Measurements from ENCODE around the gene MAN1A2. TPM values are rescaled to one million over a fixed set of nuclear protein-coding genes. Genes with fewer than 3 reads are reported as not detected.

The MAN1A2 gene
- total and polyA plus RNA-seq, 9 donors = 14.6 to 33.6 (median 26.1) TPM

- H3K27ac ChIP-seq (ENCODE audit: low read length) = no peak overlapping the region
- DNase-seq = no peak
- no peaks in the 10 kb centered on the region for H3K4me1 ChIP-seq (ENCODE audit: control insufficient read depth, insufficient read depth, low read length)
- WGBS (ENCODE audit: insufficient coverage) = 68% methylated on average over 5 of the region's 9 CpGs
- H3K4me3 ChIP-seq (ENCODE audit: low read length) = no peak overlapping the region
- no peaks in the 10 kb centered on the region for H3K27me3 ChIP-seq (ENCODE audit: control insufficient read depth, insufficient read depth, low read length)
- H3K36me3 ChIP-seq (ENCODE audit: control insufficient read depth, insufficient read depth, low read length) = no peaks in the 10 kb centered on the region
- peaks cover 3% of the 10 kb centered on the region for H3K9me3 ChIP-seq (replicated peaks; ENCODE audit: control insufficient read depth, low read depth, low read length)
Observed at GRCh38 chr1:117562581-117563491, 195.6 kb downstream of the MAN1A2 start.

DNA sequence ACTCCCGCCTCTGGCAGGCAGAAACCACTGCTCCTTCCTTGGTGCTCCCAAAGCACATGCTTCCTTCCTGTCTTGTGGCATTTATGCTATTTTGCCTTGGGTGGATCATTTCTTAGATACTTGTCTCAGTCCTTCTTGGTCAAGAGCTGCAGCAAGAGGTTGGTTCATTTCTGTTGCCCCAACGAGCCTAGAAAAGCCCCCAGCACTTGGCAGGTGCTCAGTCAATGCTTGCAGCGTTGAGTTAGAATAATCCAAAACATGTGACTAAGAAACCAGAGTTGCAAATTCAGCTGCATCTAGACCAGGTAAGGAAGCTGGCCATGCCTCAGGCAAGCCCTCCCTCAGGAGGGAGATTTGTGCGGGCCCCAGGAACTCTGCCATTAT, 196.2 kb downstream of the MAN1A2 start:
- Histone ChIP-seq H3K4me3 (ENCODE audit: low read length) (no peak overlapping the region), H3K4me1 (ENCODE audit: control insufficient read depth, insufficient read depth, low read length) (no peaks in the 10 kb centered on the region), H3K27ac (ENCODE audit: low read length) (no peak overlapping the region), H3K9me3 (replicated peaks; ENCODE audit: control insufficient read depth, low read depth, low read length) (peaks cover 3% of the 10 kb centered on the region), H3K36me3 (ENCODE audit: control insufficient read depth, insufficient read depth, low read length) (no peaks in the 10 kb centered on the region), H3K27me3 (ENCODE audit: control insufficient read depth, insufficient read depth, low read length) (no peaks in the 10 kb centered on the region)
- WGBS (ENCODE audit: insufficient coverage) = 58% methylated on average over 3 of the region's 4 CpGs
- DNase-seq = no peak

GRCh38 chr1:117564227-117565075, 197.2 kb downstream of the MAN1A2 start:
- Histone ChIP-seq H3K27ac (ENCODE audit: low read length) (no peak overlapping the region), H3K4me1 (ENCODE audit: control insufficient read depth, insufficient read depth, low read length) (peaks cover under 1% of the 10 kb centered on the region), H3K36me3 (ENCODE audit: control insufficient read depth, insufficient read depth, low read length) (no peaks in the 10 kb centered on the region), H3K27me3 (ENCODE audit: control insufficient read depth, insufficient read depth, low read length) (no peaks in the 10 kb centered on the region), H3K9me3 (replicated peaks; ENCODE audit: control insufficient read depth, low read depth, low read length) (no peaks in the 10 kb centered on the region), H3K4me3 (ENCODE audit: low read length) (no peak overlapping the region)
- 76% methylated on average over 4 of the region's 8 CpGs for WGBS (ENCODE audit: insufficient coverage)
- no peak for DNase-seq

DNA sequence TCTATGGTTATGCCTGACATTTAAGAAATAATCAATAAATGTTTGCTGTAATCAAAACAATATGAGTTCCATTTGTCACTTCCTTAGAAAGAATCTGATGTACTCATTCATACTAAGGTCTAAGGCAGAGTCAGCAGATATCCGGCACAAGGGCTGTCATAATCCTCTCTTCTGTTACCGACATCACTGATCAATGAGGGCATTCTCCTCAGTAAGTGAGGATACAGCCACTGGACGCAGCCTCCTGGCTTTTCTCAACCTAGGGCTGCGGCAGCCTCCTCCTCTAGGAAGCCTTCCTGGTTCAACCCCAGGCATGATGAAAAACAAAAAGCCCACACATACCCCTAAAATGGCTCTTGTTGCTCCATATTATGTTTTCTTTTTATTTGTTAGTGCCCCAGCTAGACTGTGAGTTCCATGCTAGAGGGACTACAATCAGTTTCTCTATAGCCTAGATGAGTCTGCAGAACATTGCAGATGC, 197.9 kb downstream of the MAN1A2 start:
- Histone ChIP-seq H3K9me3 (replicated peaks; ENCODE audit: control insufficient read depth, low read depth, low read length) (no peaks in the 10 kb centered on the region), H3K4me3 (ENCODE audit: low read length) (no peak overlapping the region), H3K27ac (ENCODE audit: low read length) (no peak overlapping the region), H3K36me3 (ENCODE audit: control insufficient read depth, insufficient read depth, low read length) (no peaks in the 10 kb centered on the region), H3K27me3 (ENCODE audit: control insufficient read depth, insufficient read depth, low read length) (no peaks in the 10 kb centered on the region), H3K4me1 (ENCODE audit: control insufficient read depth, insufficient read depth, low read length) (peaks cover 2% of the 10 kb centered on the region)
- DNase-seq = no peak
- WGBS (ENCODE audit: insufficient coverage) = 80% methylated on average over 3 of the region's 4 CpGs

DNA sequence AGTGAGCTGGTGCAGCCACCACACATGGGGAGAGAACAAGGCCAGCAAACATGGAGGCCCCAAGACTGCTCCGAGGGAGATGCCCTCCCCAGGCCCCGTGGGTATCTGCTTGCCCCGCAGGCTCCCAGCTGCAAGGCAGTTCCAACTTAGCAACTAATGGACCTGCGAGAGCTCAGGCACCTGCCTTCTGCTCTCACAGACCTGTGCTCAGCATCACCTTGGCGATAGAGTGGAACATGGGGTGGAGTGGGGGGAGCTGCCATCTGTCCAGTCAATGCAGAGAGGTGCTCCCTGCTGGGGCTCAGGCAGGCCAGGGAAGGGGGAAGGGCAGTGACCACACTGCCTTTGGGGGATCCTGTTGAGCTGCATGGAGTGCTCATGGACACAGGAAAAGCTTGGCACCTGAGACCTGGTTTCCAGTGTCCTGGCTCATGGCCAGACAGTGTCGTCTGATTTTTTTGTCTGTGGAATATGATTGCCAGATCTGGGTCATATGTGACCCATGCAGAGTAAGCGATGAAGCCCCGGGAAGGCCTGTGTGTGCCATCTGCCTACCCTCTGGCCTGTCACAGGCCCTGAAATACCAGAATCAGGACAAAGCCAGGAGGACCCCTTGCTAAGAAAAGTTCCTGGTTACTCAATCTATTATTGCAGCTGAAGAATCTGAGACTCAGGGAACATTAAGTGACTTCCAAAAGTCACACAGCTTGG, 198.7 kb downstream of the MAN1A2 start:
- H3K27ac ChIP-seq (ENCODE audit: low read length) = no peak overlapping the region
- no peak overlapping the region for H3K4me3 ChIP-seq (ENCODE audit: low read length)
- 81% methylated on average over 7 of the region's 8 CpGs for WGBS (ENCODE audit: insufficient coverage)
- H3K9me3 ChIP-seq (replicated peaks; ENCODE audit: control insufficient read depth, low read depth, low read length) = no peaks in the 10 kb centered on the region
- DNase-seq = no peak
- no peaks in the 10 kb centered on the region for H3K27me3 ChIP-seq (ENCODE audit: control insufficient read depth, insufficient read depth, low read length)
- H3K4me1 ChIP-seq (ENCODE audit: control insufficient read depth, insufficient read depth, low read length) = peaks cover 4% of the 10 kb centered on the region
- no peaks in the 10 kb centered on the region for H3K36me3 ChIP-seq (ENCODE audit: control insufficient read depth, insufficient read depth, low read length)

- Histone ChIP-seq H3K27me3 (ENCODE audit: control insufficient read depth, insufficient read depth, low read length) (no peaks in the 10 kb centered on the region), H3K36me3 (ENCODE audit: control insufficient read depth, insufficient read depth, low read length) (no peaks in the 10 kb centered on the region), H3K27ac (ENCODE audit: low read length) (no peak overlapping the region), H3K4me3 (ENCODE audit: low read length) (no peak overlapping the region), H3K9me3 (replicated peaks; ENCODE audit: control insufficient read depth, low read depth, low read length) (no peaks in the 10 kb centered on the region), H3K4me1 (ENCODE audit: control insufficient read depth, insufficient read depth, low read length) (peaks cover 4% of the 10 kb centered on the region)
- DNase-seq = no peak
- WGBS (ENCODE audit: insufficient coverage) = 100% methylated on average over 1 of the region's 3 CpGs
Observed at GRCh38 chr1:117566556-117566955, 199.3 kb downstream of the MAN1A2 start.

GRCh38 chr1:117567435-117567834, 200.2 kb downstream of the MAN1A2 start:
- WGBS (ENCODE audit: insufficient coverage) = 90% methylated on average over 10 of the region's 10 CpGs
- H3K9me3 ChIP-seq (replicated peaks; ENCODE audit: control insufficient read depth, low read depth, low read length) = no peaks in the 10 kb centered on the region
- H3K4me1 ChIP-seq (ENCODE audit: control insufficient read depth, insufficient read depth, low read length) = peaks cover 4% of the 10 kb centered on the region
- no peak overlapping the region for H3K4me3 ChIP-seq (ENCODE audit: low read length)
- H3K36me3 ChIP-seq (ENCODE audit: control insufficient read depth, insufficient read depth, low read length) = no peaks in the 10 kb centered on the region
- H3K27ac ChIP-seq (ENCODE audit: low read length) = no peak overlapping the region
- no peaks in the 10 kb centered on the region for H3K27me3 ChIP-seq (ENCODE audit: control insufficient read depth, insufficient read depth, low read length)
- no peak for DNase-seq

DNA sequence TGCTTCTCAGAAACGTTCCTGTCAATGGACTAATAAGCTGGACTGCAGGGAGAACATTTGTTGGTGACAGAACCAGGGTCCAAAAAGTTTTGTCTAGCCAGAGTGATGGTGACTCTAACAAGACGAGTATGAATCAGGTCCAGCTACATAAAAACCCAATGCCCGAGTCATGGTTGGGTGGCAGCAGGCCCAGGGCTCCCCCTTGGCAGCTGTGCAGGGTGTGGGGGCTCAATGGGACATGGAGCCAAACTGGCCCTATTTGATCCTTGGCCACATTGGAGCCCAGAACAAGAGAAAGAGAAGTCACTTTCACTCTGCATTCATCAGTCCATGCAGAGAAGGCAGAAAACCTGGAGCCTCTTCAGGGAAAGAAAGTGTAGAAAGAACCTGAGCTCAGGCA, 200.7 kb downstream of the MAN1A2 start:
- no peak for DNase-seq
- no peaks in the 10 kb centered on the region for H3K27me3 ChIP-seq (ENCODE audit: control insufficient read depth, insufficient read depth, low read length)
- no peaks in the 10 kb centered on the region for H3K36me3 ChIP-seq (ENCODE audit: control insufficient read depth, insufficient read depth, low read length)
- 57% methylated on average over 2 of the region's 3 CpGs for WGBS (ENCODE audit: insufficient coverage)
- no peak overlapping the region for H3K27ac ChIP-seq (ENCODE audit: low read length)
- H3K4me3 ChIP-seq (ENCODE audit: low read length) = no peak overlapping the region
- no peaks in the 10 kb centered on the region for H3K9me3 ChIP-seq (replicated peaks; ENCODE audit: control insufficient read depth, low read depth, low read length)
- H3K4me1 ChIP-seq (ENCODE audit: control insufficient read depth, insufficient read depth, low read length) = peaks cover 4% of the 10 kb centered on the region

- Histone ChIP-seq H3K36me3 (ENCODE audit: control insufficient read depth, insufficient read depth, low read length) (no peaks in the 10 kb centered on the region), H3K27me3 (ENCODE audit: control insufficient read depth, insufficient read depth, low read length) (no peaks in the 10 kb centered on the region), H3K4me3 (ENCODE audit: low read length) (no peak overlapping the region), H3K9me3 (replicated peaks; ENCODE audit: control insufficient read depth, low read depth, low read length) (no peaks in the 10 kb centered on the region), H3K4me1 (ENCODE audit: control insufficient read depth, insufficient read depth, low read length) (peaks cover 4% of the 10 kb centered on the region), H3K27ac (ENCODE audit: low read length) (no peak overlapping the region)
- 100% methylated on average over 1 of the region's 6 CpGs for WGBS (ENCODE audit: insufficient coverage)
- no peak for DNase-seq
Observed at GRCh38 chr1:117568999-117569398, 201.8 kb downstream of the MAN1A2 start.

Measured in muscle of leg (tissue), 11 donors.